IMR-90 (cell line): ENCODE results near the gene MEF2D. TPM values are rescaled to one million over a fixed set of nuclear protein-coding genes. Genes with fewer than 3 reads are reported as not detected.

ENCODE experiments used
- ATAC-seq: fragments of 200-7000 bp; cut with Tn5 transposase; 2 replicates; pipeline ENCODE4 v1.9.1; 2020; ENCODE audit warnings: low read depth, mild to moderate bottlenecking, moderate library complexity
- BruUV-seq: library from RNA; stranded (reverse); fragments of 400-500 nt; replicated peaks from 2 replicates; lab custom pipeline; 2021; lab: Mats Ljungman, UMichigan
- CTCF ChIA-PET: fragments of 300-600 bp; formaldehyde crosslinking; extraction: SDS; loops from one replicate; lab custom pipeline; 2021; ENCODE audit warnings: antibody characterized with exemption; lab: Yijun Ruan, JAX
- POLR2A ChIA-PET: fragments of 300-600 bp; sonication (Branson Sonifier 250); formaldehyde crosslinking; loops from one replicate; lab custom pipeline; 2022; ENCODE audit warnings: antibody characterized with exemption; ENCODE audit not compliant: unreplicated experiment; lab: Charles Lee
- DNase-seq: peaks from one replicate; pipeline ENCODE4 v3.0.0; 2013
- H2AFZ ChIP-seq: replicated peaks from 2 replicates; pipeline ENCODE3; 2013; ENCODE audit warnings: low read length, mild to moderate bottlenecking; ENCODE audit not compliant: poor library complexity
- H2AK5ac ChIP-seq: 2 replicates; pipeline ENCODE4 v1.6.1; 2013; ENCODE audit warnings: low read depth, low read length, inconsistent platforms
- H2AK9ac ChIP-seq: replicated peaks from 2 replicates; pipeline ENCODE3; 2013; ENCODE audit warnings: mild to moderate bottlenecking, low read depth, low read length, moderate library complexity; ENCODE audit not compliant: poor library complexity
- H2BK120ac ChIP-seq: 2 replicates; pipeline ENCODE4 v1.6.1; 2013; ENCODE audit warnings: low read depth, low read length, inconsistent platforms
- H2BK15ac ChIP-seq: 3 replicates; pipeline ENCODE4 v1.6.1; 2013; ENCODE audit warnings: low read depth, low read length, inconsistent platforms
- H2BK20ac ChIP-seq: 2 replicates; pipeline ENCODE4 v1.6.1; 2013; ENCODE audit warnings: low read depth, mild to moderate bottlenecking, inconsistent platforms, low read length, moderate library complexity
- H2BK5ac ChIP-seq: 2 replicates; pipeline ENCODE4 v1.6.1; 2013; ENCODE audit warnings: mild to moderate bottlenecking, low read depth, low read length, inconsistent platforms; ENCODE audit not compliant: poor library complexity, severe bottlenecking
- H3K14ac ChIP-seq: replicated peaks from 2 replicates; pipeline ENCODE4 v1.6.1; 2013; ENCODE audit warnings: low read depth, low read length, inconsistent platforms
- H3K18ac ChIP-seq: 2 replicates; pipeline ENCODE4 v1.6.1; 2013; ENCODE audit warnings: low read depth, low read length, control low read depth
- H3K23ac ChIP-seq: 2 replicates; pipeline ENCODE4 v1.6.1; 2013; ENCODE audit warnings: low read depth, low read length, inconsistent platforms
- H3K27ac ChIP-seq: 2 replicates; pipeline ENCODE4 v1.5.1; 2013; ENCODE audit warnings: mild to moderate bottlenecking, control low read depth, low read length; ENCODE audit not compliant: insufficient read depth
- H3K27me3 ChIP-seq: 2 replicates; pipeline ENCODE4 v1.6.1; 2013; ENCODE audit warnings: low read length; ENCODE audit not compliant: control insufficient read depth, insufficient read depth
- H3K36me3 ChIP-seq: 2 replicates; pipeline ENCODE4 v1.6.1; 2013; ENCODE audit warnings: low read length, mixed read lengths; ENCODE audit not compliant: control insufficient read depth, insufficient read depth
- H3K4ac ChIP-seq: 2 replicates; pipeline ENCODE4 v1.6.1; 2013; ENCODE audit warnings: low read depth, low read length, inconsistent platforms
- H3K4me1 ChIP-seq: 2 replicates; pipeline ENCODE4 v1.6.1; 2013; ENCODE audit warnings: low read length, mixed read lengths; ENCODE audit not compliant: control insufficient read depth, insufficient read depth
- H3K4me2 ChIP-seq: 2 replicates; pipeline ENCODE4 v1.6.1; 2013; ENCODE audit warnings: low read depth, mild to moderate bottlenecking, control low read depth, low read length, moderate library complexity
- H3K4me3 ChIP-seq: 2 replicates; pipeline ENCODE4 v1.5.1; 2013; ENCODE audit warnings: low read depth, mild to moderate bottlenecking, control low read depth, low read length, moderate library complexity; ENCODE audit not compliant: insufficient read depth
- H3K56ac ChIP-seq: 2 replicates; pipeline ENCODE4 v1.6.1; 2013; ENCODE audit warnings: low read length, inconsistent platforms; ENCODE audit not compliant: insufficient read depth; ENCODE audit errors: extremely low read depth
- H3K79me1 ChIP-seq, 2 experiments: 2 replicates each; pipeline ENCODE4 v1.6.1; 2013; ENCODE audit warnings: low read length in 2 of 2, inconsistent platforms in 1 of 2, low read depth in 1 of 2
- H3K9ac ChIP-seq: 2 replicates; pipeline ENCODE4 v1.6.1; 2013; ENCODE audit warnings: low read depth, low read length, control low read depth
- H3K9me1 ChIP-seq: 2 replicates; pipeline ENCODE4 v1.6.1; 2013; ENCODE audit warnings: low read length, inconsistent platforms; ENCODE audit not compliant: insufficient read depth
- H3K9me3 ChIP-seq: 2 replicates; pipeline ENCODE4 v1.6.1; 2013; ENCODE audit warnings: low read length; ENCODE audit not compliant: control insufficient read depth, insufficient read depth
- H4K20me1 ChIP-seq: 2 replicates; pipeline ENCODE4 v1.6.1; 2013; ENCODE audit warnings: low read length, inconsistent platforms; ENCODE audit not compliant: insufficient read depth
- H4K5ac ChIP-seq: 2 replicates; pipeline ENCODE4 v1.6.1; 2013; ENCODE audit warnings: mild to moderate bottlenecking, low read depth, low read length, control low read depth
- H4K8ac ChIP-seq, 2 experiments: 2 replicates each; pipeline ENCODE4 v1.6.1; 2013; ENCODE audit warnings: low read depth in 2 of 2, low read length in 2 of 2, control low read depth in 1 of 2, inconsistent platforms in 1 of 2
- H4K91ac ChIP-seq: 2 replicates; pipeline ENCODE4 v1.6.1; 2013; ENCODE audit warnings: low read depth, low read length, inconsistent platforms; ENCODE audit not compliant: insufficient read depth
- BHLHE40 ChIP-seq: fragments of 150-350 bp; IDR thresholded peaks from 2 replicates; pipeline ENCODE4 v1.6.1; 2016; ENCODE audit warnings: mild to moderate bottlenecking, low read depth, low read length
- CEBPB ChIP-seq: IDR thresholded peaks from 2 replicates; pipeline ENCODE4 v1.6.1; 2012; ENCODE audit warnings: low read depth, low read length, improper control_type of control experiment
- CHD1 ChIP-seq: IDR thresholded peaks from 2 replicates; pipeline ENCODE4 v1.6.1; 2012; ENCODE audit warnings: low read depth, low read length, improper control_type of control experiment
- CTCF ChIP-seq: conservative IDR thresholded peaks from 2 replicates; pipeline ENCODE4 v1.5.1; 2012; ENCODE audit warnings: mild to moderate bottlenecking, low read depth, low read length, improper control_type of control experiment
- FOS ChIP-seq: fragments of 150-350 bp; IDR thresholded peaks from 2 replicates; pipeline ENCODE4 v1.6.1; 2016; ENCODE audit warnings: low read depth, low read length
- MAFK ChIP-seq: IDR thresholded peaks from 2 replicates; pipeline ENCODE4 v1.6.1; 2012; ENCODE audit warnings: low read depth, low read length, improper control_type of control experiment
- POLR2A ChIP-seq: IDR thresholded peaks from 2 replicates; pipeline ENCODE4 v1.6.1; 2012; ENCODE audit warnings: mild to moderate bottlenecking, low read depth, low read length
- RCOR1 ChIP-seq: IDR thresholded peaks from 2 replicates; pipeline ENCODE4 v1.6.1; 2012; ENCODE audit warnings: mild to moderate bottlenecking, low read length, improper control_type of control experiment; ENCODE audit not compliant: insufficient replicate concordance
- RFX5 ChIP-seq: IDR thresholded peaks from 2 replicates; pipeline ENCODE4 v1.8.0; 2012; ENCODE audit warnings: low read depth, mild to moderate bottlenecking, low read length, moderate library complexity
- SMC3 ChIP-seq: fragments of 150-350 bp; IDR thresholded peaks from 2 replicates; pipeline ENCODE4 v1.6.1; 2016; ENCODE audit warnings: low read depth, mild to moderate bottlenecking, antibody characterized with exemption, low read length, moderate library complexity
- USF2 ChIP-seq: fragments of 150-350 bp; IDR thresholded peaks from 2 replicates; pipeline ENCODE4 v1.6.1; 2017; ENCODE audit warnings: mild to moderate bottlenecking, antibody characterized with exemption, low read length, low read depth
- WGBS, 2 experiments: methylation state at CpG; one replicate each; pipeline versions ENCODE4 v1.1.5 to v1.1.7; 2013; ENCODE audit warnings: missing lambda C conversion rate in 2 of 2; ENCODE audit not compliant: insufficient read length in 1 of 2; ENCODE audit errors: extremely low coverage in 2 of 2; 5-methylcytosine and 5-hydroxymethylcytosine counted together
- dilution Hi-C: fragments of 300-500 bp; cut with HindIII; formaldehyde crosslinking; loops from one replicate; pipeline ENCODE4 v1.14.3; 2018; ENCODE audit warnings: low sequenced_read_pairs; ENCODE audit not compliant: unreplicated experiment
- in situ Hi-C: fragments of 300-500 bp; cut with MboI; formaldehyde crosslinking; loops from 3 replicates; pipeline ENCODE4 v1.14.3; 2019; ENCODE audit warnings: low sequenced_read_pairs, inconsistent platforms, mixed read lengths
- intact Hi-C: fragments of 100-400 bp; cut with micrococcal nuclease; formaldehyde crosslinking; loops from 2 replicates; pipeline ENCODE4 v1.10.0; 2022
- polyA plus RNA-seq, 3 experiments: library from polyadenylated mRNA; depleted of rRNA; stranded (reverse); fragments of >200 nt; gene quantifications; 2 replicates each; pipeline ENCODE4 v1.2.3, GENCODE V29; 2012; ENCODE audit warnings: low replicate concordance in 1 of 3
- total RNA-seq: library from RNA; depleted of rRNA; stranded (reverse); fragments of >200 nt; gene quantifications from 2 replicates; pipeline ENCODE4 v1.2.3, GENCODE V29; 2012

The MEF2D gene
- total and polyA plus RNA-seq, 2 of the 4 experiments (the other 2 are of a cell fraction) = 2.9 to 20.0 TPM

GRCh38 chr1:156484480-156485058 is 16.0 kb downstream of the MEF2D start:
- H3K4me3 ChIP-seq = no peak overlapping the region
- H3K9ac ChIP-seq = no peak overlapping the region
- H4K91ac ChIP-seq = no peak overlapping the region
- no peaks in the 10 kb centered on the region for H3K9me3 ChIP-seq
- no peak for ATAC-seq
- peaks cover 97% of the 10 kb centered on the region for H4K20me1 ChIP-seq
- no peak overlapping the region for H3K56ac ChIP-seq
- no peak overlapping the region for H3K18ac ChIP-seq
- in situ Hi-C loops = no loop called here
- no peak overlapping the region for H3K4me2 ChIP-seq
- POLR2A ChIA-PET = no interaction called here
- no peak overlapping the region for H2AFZ ChIP-seq
- peak overlapping the region; percentile 59 for H2AK9ac ChIP-seq
- CTCF ChIA-PET = interaction anchor here (0.7 kb wide), 1 partner anchor 17 kb away, joined by 3 read pairs; no protein-coding TSS in a partner anchor
- H2BK5ac ChIP-seq = no peak overlapping the region
- intact Hi-C loops = loop anchor here (5.0 kb wide), 1 partner anchor 108 kb away; the partner anchor contains the start of gene NAXE
- no peak overlapping the region for H2BK15ac ChIP-seq
- BruUV-seq = no TSS peak
- H2AK5ac ChIP-seq = no peak overlapping the region
- dilution Hi-C loops = no loop called here
- H3K4ac ChIP-seq = no peak overlapping the region
- no CpG with 5 or more reads among the region's 6 CpGs for WGBS, 2 experiments
- H3K23ac ChIP-seq = no peak overlapping the region
- H3K27ac ChIP-seq = no peak overlapping the region
- H3K9me1 ChIP-seq = peaks cover 50% of the 10 kb centered on the region
- H3K79me1 ChIP-seq = peaks cover 18 to 100% of the 10 kb centered on the region in 2 experiments; a peak in 3 of 4 replicates
- H3K27me3 ChIP-seq = no peaks in the 10 kb centered on the region
- H4K8ac ChIP-seq = no peak overlapping the region
- peaks cover 38% of the 10 kb centered on the region for H3K36me3 ChIP-seq
- no peak overlapping the region for H4K5ac ChIP-seq
- DNase-seq = no peak
- peaks cover 18% of the 10 kb centered on the region for H3K4me1 ChIP-seq
- TF ChIP-seq CEBPB (no peak), POLR2A (no peak), RFX5 (no peak), BHLHE40 (no peak), CHD1 (no peak), CTCF (no peak), SMC3 (no peak), RCOR1 (no peak), FOS (no peak), USF2 (no peak), MAFK (no peak)
- H2BK120ac ChIP-seq = no peak overlapping the region
- H2BK20ac ChIP-seq = no peak overlapping the region
- H3K14ac ChIP-seq = 0 out of 2 replicates have a peak overlapping the region, but pooled peaks have one; percentile 5
